Spleen (tissue), 11 donors: ENCODE results near the gene ARL5A. TPM values are rescaled to one million over a fixed set of nuclear protein-coding genes. Genes with fewer than 3 reads are reported as not detected.

ENCODE experiments used
- DNase-seq: peaks from one replicate; pipeline ENCODE4 v3.0.0-alpha.2; 2020
- H3K27ac ChIP-seq, 8 donors: fragments of 200-600 bp; sonication (generic) in 7 of 8; 1 replicate in 4 of 8; 2 replicates in 4 of 8; pipeline versions ENCODE4 v1.5.0 to v1.8.0; 2016 to 2021; ENCODE audit warnings: inconsistent platforms in 4 of 8, mild to moderate bottlenecking in 4 of 8, moderate library complexity in 1 of 8
- H3K27me3 ChIP-seq, 7 donors: fragments of 200-600 bp; sonication (generic) in 6 of 7; replicated peaks in 1 of 7; 1 replicate in 4 of 7; 2 replicates in 3 of 7; pipeline versions ENCODE4 v1.5.0 to v1.8.0; 2016 to 2021; ENCODE audit warnings: inconsistent platforms in 3 of 7, mild to moderate bottlenecking in 1 of 7
- H3K36me3 ChIP-seq, 6 donors: fragments of 200-600 bp; sonication (generic) in 5 of 6; 1 replicate in 4 of 6; 2 replicates in 2 of 6; pipeline versions ENCODE4 v1.5.0 to v1.8.0; 2016 to 2021; ENCODE audit warnings: inconsistent platforms in 2 of 6
- H3K4me1 ChIP-seq, 6 donors: fragments of 200-600 bp; sonication (generic) in 5 of 6; 1 replicate in 3 of 6; 2 replicates in 3 of 6; pipeline versions ENCODE4 v1.5.0 to v1.8.0; 2016 to 2021; ENCODE audit warnings: inconsistent platforms in 3 of 6
- H3K4me3 ChIP-seq, 8 donors: fragments of 200-600 bp; sonication (generic) in 7 of 8; 1 replicate in 4 of 8; 2 replicates in 4 of 8; pipeline versions ENCODE4 v1.5.0 to v1.8.0; 2016 to 2021; ENCODE audit warnings: inconsistent platforms in 4 of 8, mild to moderate bottlenecking in 4 of 8, moderate library complexity in 2 of 8
- H3K9me3 ChIP-seq, 8 donors: fragments of 200-600 bp; sonication (generic) in 7 of 8; 1 replicate in 4 of 8; 2 replicates in 4 of 8; pipeline versions ENCODE4 v1.5.0 to v1.8.0; 2016 to 2021; ENCODE audit warnings: inconsistent platforms in 4 of 8
- POLR2A ChIP-seq, 3 donors: fragments of 450-650 bp; IDR thresholded peaks; one replicate each; pipeline ENCODE4 v1.5.1; 2017; ENCODE audit warnings: antibody characterized with exemption in 3 of 3, mild to moderate bottlenecking in 1 of 3
- POLR2AphosphoS5 ChIP-seq, 3 donors: sonication (generic); formaldehyde crosslinking; IDR thresholded peaks; one replicate each; pipeline ENCODE4 v1.5.1; 2017; ENCODE audit warnings: antibody characterized with exemption in 3 of 3
- WGBS, 5 donors: extraction: QIAGEN DNeasy Blood & Tissue Kit in 3 of 5; methylation state at CpG; one replicate each; pipeline versions ENCODE4 v1.1.5 to v1.1.7; 2013 to 2018; 5-methylcytosine and 5-hydroxymethylcytosine counted together
- intact Hi-C: fragments of 100-400 bp; cut with DNase I; formaldehyde crosslinking; loops from one replicate; pipeline ENCODE4 v1.15.0; 2023; ENCODE audit warnings: low total_unique reads
- polyA plus RNA-seq, 3 donors: library from polyadenylated mRNA; stranded (reverse); fragments of 200-250 nt; gene quantifications; one replicate each; pipeline ENCODE4 v1.2.1, GENCODE V29; 2013
- total RNA-seq, 7 donors: library from RNA; depleted of rRNA in 3 of 7; stranded (reverse); fragments of >200 nt in 3 of 7; fragmentation: NEBNext Ultra II Directional in 4 of 7; extraction: Animal tissue kit (Norgen Biotek cat#: 25700) in 4 of 7; gene quantifications; one replicate each; pipeline versions ENCODE4 v1.1.0 to v1.2.1, GENCODE V29; 2016 to 2021
- TF ChIP-seq, protein P1 (sequence below), 11 experiments: fragments of 200-600 bp in 7 of 11; fragments of 450-650 bp in 4 of 11; sonication (generic) in 4 of 11; IDR thresholded peaks in 8 of 11; conservative IDR thresholded peaks in 3 of 11; 1 replicate in 7 of 11; 2 replicates in 4 of 11; pipeline versions ENCODE4 v1.4.0 to v1.8.0; 2016 to 2021; ENCODE audit warnings: antibody characterized with exemption in 11 of 11, inconsistent platforms in 4 of 11, mild to moderate bottlenecking in 1 of 11
- donor health status: healthy with polysubstance abuse.
- donor health status: DM: no; HTN: no; CAD: no; lungs with moderate emphysema.
- donor health status: DM: no; HTN: no; CAD: no.
- donor health status: Bipolar disorder and iron deficiency.
- donor health status: healthy.
- donor health status: DM: no; HTN: no; CAD: no.
- donor health status: DM: yes; HTN: yes; CAD: no.

ARL5A gene
- total and polyA plus RNA-seq, 10 donors = 9.5 to 89.9 (median 46.4) TPM

DNA sequence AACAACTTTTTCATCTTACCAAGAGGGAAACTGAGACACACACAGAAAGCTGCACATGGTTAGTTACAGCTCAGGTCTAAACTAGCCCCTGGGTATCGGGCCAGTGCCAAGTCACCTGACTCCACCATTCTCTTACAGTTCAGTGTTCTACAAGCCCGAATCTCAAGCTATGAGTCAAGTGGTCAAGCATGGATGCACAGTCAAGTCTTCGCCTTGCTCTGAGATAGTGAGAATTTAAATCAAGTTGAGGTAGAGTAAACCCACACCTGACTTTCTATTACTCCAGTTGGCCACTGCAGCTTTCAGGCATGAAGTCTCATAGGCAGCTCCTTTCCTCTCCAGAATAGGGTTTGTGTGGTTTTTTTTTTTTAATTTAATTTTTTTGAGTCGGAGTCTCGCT, 34.5 kb upstream of the ARL5A start:
- Histone ChIP-seq H3K4me1 (no peaks in the 10 kb centered on the region), H3K36me3 (no peaks in the 10 kb centered on the region), H3K27ac (no peak overlapping the region), H3K9me3 (no peaks in the 10 kb centered on the region), H3K27me3 (no peaks in the 10 kb centered on the region), H3K4me3 (no peak overlapping the region)
- 80 to 92% (median 84%) methylated on average over 5 of the region's 5 CpGs for WGBS, 5 donors
- intact Hi-C loops = no loop called here
- no peak for DNase-seq
- TF ChIP-seq POLR2A (IDR thresholded peaks at IDR 0.05) (no peak), POLR2AphosphoS5 (IDR thresholded peaks at IDR 0.05) (no peak)
- TF ChIP-seq, protein P1, sequence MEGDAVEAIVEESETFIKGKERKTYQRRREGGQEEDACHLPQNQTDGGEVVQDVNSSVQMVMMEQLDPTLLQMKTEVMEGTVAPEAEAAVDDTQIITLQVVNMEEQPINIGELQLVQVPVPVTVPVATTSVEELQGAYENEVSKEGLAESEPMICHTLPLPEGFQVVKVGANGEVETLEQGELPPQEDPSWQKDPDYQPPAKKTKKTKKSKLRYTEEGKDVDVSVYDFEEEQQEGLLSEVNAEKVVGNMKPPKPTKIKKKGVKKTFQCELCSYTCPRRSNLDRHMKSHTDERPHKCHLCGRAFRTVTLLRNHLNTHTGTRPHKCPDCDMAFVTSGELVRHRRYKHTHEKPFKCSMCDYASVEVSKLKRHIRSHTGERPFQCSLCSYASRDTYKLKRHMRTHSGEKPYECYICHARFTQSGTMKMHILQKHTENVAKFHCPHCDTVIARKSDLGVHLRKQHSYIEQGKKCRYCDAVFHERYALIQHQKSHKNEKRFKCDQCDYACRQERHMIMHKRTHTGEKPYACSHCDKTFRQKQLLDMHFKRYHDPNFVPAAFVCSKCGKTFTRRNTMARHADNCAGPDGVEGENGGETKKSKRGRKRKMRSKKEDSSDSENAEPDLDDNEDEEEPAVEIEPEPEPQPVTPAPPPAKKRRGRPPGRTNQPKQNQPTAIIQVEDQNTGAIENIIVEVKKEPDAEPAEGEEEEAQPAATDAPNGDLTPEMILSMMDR (IDR thresholded peaks at IDR 0.05 in 8 of 11, conservative IDR thresholded peaks at IDR 0.05 in 3 of 11) = no peak

DNA sequence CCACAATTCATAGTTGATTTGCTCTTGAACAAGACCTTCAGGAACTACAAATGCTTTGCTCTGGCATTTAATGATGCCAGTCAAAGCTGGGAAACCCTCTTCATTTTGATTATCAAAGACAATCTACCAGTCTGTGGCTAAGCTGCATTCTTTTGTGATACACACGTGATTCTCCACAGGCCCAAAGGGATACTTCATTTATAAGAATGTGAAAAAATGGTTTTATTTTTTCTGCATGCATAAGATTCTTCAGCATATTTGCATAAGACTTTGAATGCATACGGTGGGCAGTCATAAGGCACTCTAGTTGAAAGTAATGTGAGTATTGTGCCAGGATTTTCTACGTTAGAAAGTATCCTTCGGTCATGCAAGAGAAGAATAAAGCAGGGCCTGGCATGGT, 33.0 kb upstream of the ARL5A start:
- no peaks in the 10 kb centered on the region for H3K36me3 ChIP-seq
- H3K9me3 ChIP-seq = no peaks in the 10 kb centered on the region
- H3K4me1 ChIP-seq = no peaks in the 10 kb centered on the region
- H3K27me3 ChIP-seq = no peaks in the 10 kb centered on the region
- TF ChIP-seq POLR2AphosphoS5 (IDR thresholded peaks at IDR 0.05) = no peak
- TF ChIP-seq, protein P1 (IDR thresholded peaks at IDR 0.05 in 8 of 11, conservative IDR thresholded peaks at IDR 0.05 in 3 of 11) = no peak
- no peak for TF ChIP-seq POLR2A (IDR thresholded peaks at IDR 0.05)
- no peak for DNase-seq
- 84 to 88% (median 85%) methylated on average over 4 of the region's 4 CpGs for whole genome bisulfite sequencing, 5 donors
- intact Hi-C loops = no loop called here
- no peak overlapping the region for H3K4me3 ChIP-seq
- no peak overlapping the region for H3K27ac ChIP-seq

DNA sequence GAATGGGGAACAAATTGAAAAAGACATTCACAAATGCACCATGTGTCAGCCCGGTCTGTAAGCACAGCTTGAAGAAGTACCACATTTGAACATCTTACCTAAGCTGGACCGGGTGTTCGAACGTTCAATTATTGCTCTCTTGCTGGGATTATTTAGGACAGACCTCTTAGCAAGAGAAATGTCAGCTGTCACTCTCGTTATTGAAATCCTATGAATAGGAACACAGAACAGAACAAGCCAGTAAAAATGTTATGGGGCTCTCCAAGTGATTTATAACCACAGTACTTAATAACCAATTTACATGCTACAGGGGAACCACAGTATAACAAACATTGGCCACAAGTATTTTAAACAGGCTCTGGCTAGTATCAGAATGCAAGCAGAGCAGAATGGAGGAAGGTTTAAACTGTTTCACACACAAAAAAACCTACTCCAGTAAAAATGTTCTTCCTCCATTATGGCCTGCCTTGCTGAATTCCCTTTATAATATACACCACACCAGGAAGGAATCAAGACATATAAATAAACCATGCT, 32.5 kb upstream of the ARL5A start:
- H3K27ac ChIP-seq = no peak overlapping the region
- no peaks in the 10 kb centered on the region for H3K4me1 ChIP-seq
- DNase-seq = no peak
- H3K9me3 ChIP-seq = no peaks in the 10 kb centered on the region
- no peak overlapping the region for H3K4me3 ChIP-seq
- intact Hi-C loops = no loop called here
- TF ChIP-seq, protein P1 (IDR thresholded peaks at IDR 0.05 in 8 of 11, conservative IDR thresholded peaks at IDR 0.05 in 3 of 11) = no peak
- TF ChIP-seq POLR2A (IDR thresholded peaks at IDR 0.05) (no peak), POLR2AphosphoS5 (IDR thresholded peaks at IDR 0.05) (no peak)
- no peaks in the 10 kb centered on the region for H3K36me3 ChIP-seq
- WGBS, 5 donors = 76 to 88% (median 84%) methylated on average over 5 of the region's 5 CpGs
- no peaks in the 10 kb centered on the region for H3K27me3 ChIP-seq

DNA sequence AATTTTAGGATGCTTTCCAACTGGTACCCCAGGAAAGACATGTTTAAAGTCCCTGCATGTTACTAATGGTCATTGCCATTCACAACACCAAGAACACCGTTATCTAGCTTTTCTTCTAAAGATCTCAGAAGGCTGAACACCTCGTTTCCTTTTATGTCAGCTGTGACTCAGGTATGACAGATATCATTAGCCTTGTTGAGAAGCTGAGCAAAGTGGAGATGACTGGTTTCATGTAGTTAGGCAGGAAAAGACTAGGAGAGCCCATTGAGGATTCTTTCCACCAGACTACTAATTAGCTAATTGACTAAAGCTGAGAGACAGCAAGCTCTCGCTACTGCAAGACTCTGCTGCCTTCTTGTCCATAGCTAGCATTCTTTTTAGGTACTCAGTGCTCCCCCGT, 32.0 kb upstream of the ARL5A start:
- intact Hi-C loops = no loop called here
- WGBS, 5 donors = 71 to 88% (median 78%) methylated on average over 4 of the region's 4 CpGs
- H3K4me1 ChIP-seq = no peaks in the 10 kb centered on the region
- no peak overlapping the region for H3K27ac ChIP-seq
- TF ChIP-seq POLR2A (IDR thresholded peaks at IDR 0.05) = no peak
- no peaks in the 10 kb centered on the region for H3K27me3 ChIP-seq
- H3K36me3 ChIP-seq = no peaks in the 10 kb centered on the region
- no peaks in the 10 kb centered on the region for H3K9me3 ChIP-seq
- no peak for DNase-seq
- no peak overlapping the region for H3K4me3 ChIP-seq

DNA sequence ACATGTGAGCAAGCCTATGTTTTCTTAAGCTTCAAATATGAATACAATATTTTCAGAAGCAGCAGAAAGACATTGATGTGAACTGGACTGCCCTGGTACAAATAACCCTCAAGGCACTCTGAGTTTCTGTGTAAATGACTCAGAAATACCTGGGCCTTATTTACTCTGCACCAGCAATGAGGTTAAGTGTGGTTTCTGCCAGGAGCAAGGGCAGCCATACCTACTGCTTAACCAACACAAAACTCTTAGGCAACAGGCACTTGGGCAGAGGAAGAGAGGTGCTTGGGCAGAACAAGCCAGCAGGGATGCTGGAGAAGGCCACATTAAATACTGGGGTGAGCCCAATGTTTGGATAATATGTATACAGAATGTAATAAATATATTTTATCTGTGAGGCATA, 29.4 kb upstream of the ARL5A start:
- H3K27me3 ChIP-seq = no peaks in the 10 kb centered on the region
- no peaks in the 10 kb centered on the region for H3K4me1 ChIP-seq
- intact Hi-C loops = no loop called here
- no peak for TF ChIP-seq POLR2A (IDR thresholded peaks at IDR 0.05)
- TF ChIP-seq POLR2AphosphoS5 (IDR thresholded peaks at IDR 0.05) = no peak
- TF ChIP-seq, protein P1 (IDR thresholded peaks at IDR 0.05 in 8 of 11, conservative IDR thresholded peaks at IDR 0.05 in 3 of 11) = no peak
- H3K27ac ChIP-seq = no peak overlapping the region
- H3K9me3 ChIP-seq = no peaks in the 10 kb centered on the region
- no peak for DNase-seq
- no peak overlapping the region for H3K4me3 ChIP-seq
- no peaks in the 10 kb centered on the region for H3K36me3 ChIP-seq
